Measurements from ENCODE around the gene DISP2.

Gene DISP2

GRCh38 chr15:40416056-40416455 is 58.0 kb downstream of the DISP2 start:
- no peak overlapping the region for H3K27ac Mint-ChIP-seq
- no peaks in the 10 kb centered on the region for H3K27me3 Mint-ChIP-seq
- intact Hi-C loops (cut with micrococcal nuclease) = no loop called here
- no peaks in the 10 kb centered on the region for H3K9me3 Mint-ChIP-seq
- peaks cover 80% of the 10 kb centered on the region for H3K36me3 Mint-ChIP-seq (ENCODE audit: low read depth)
- no peak overlapping the region for H3K4me3 Mint-ChIP-seq
- H3K4me1 Mint-ChIP-seq (ENCODE audit: low read depth) = peaks cover 10% of the 10 kb centered on the region

DNA sequence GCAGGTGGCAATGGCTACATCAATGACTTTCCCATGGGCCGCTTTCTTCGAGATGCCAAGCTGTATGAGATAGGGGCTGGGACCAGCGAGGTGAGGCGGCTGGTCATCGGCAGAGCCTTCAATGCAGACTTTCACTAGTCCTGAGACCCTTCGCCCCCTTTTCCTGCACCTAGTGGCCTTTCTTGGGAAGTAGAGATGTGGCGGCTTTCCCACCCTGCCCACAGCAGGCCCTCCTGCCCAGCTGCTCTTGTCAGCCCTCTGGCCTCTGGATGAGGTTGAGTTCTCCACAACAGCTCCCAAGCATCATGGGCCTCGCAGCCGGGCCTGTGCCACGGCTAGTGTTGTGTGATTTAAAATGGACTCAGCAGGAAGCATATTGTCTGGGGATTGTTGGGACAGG is 60.1 kb downstream of the DISP2 start:
- Mint-ChIP-seq H3K27me3 (peaks cover 6% of the 10 kb centered on the region), H3K27ac (no peak overlapping the region), H3K4me3 (no peak overlapping the region), H3K36me3 (ENCODE audit: low read depth) (peaks cover 59% of the 10 kb centered on the region), H3K4me1 (ENCODE audit: low read depth) (peaks cover 14% of the 10 kb centered on the region), H3K9me3 (no peaks in the 10 kb centered on the region)
- intact Hi-C loops (cut with micrococcal nuclease) = no loop called here

- peaks cover 6% of the 10 kb centered on the region for H3K27me3 Mint-ChIP-seq
- no peaks in the 10 kb centered on the region for H3K9me3 Mint-ChIP-seq
- peaks cover 38% of the 10 kb centered on the region for H3K36me3 Mint-ChIP-seq (ENCODE audit: low read depth)
- intact Hi-C loops (cut with micrococcal nuclease) = loop anchor here (5.0 to 10.0 kb wide), 2 partner anchors 135 to 203 kb away; partner anchors contain the start of gene ANKRD63
- no peak overlapping the region for H3K4me3 Mint-ChIP-seq
- H3K4me1 Mint-ChIP-seq (ENCODE audit: low read depth) = peaks cover 25% of the 10 kb centered on the region
- no peak overlapping the region for H3K27ac Mint-ChIP-seq
These were observed 62.2 kb downstream of the DISP2 start for GRCh38 chr15:40420071-40420713.

DNA sequence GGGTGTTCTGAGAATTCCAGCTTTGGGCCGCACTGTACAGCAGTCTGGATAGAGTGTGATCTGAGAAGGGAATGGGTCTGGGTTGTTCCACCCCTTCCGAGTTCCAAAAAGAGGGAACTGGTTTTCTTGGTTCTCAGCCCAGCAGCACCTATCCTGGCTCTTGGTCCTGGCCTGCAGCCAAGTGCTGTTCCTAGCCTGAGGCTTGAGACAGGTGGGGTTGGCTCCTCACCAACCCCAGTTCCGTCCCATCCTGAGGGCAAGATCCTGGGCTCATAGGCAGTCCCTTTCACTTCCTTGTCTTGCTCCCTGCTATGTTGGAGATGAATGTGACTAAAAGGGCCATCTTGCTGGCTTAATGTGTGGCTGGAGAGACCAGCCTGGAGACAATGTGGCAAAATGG is 62.8 kb downstream of the DISP2 start:
- H3K27ac Mint-ChIP-seq = no peak overlapping the region
- H3K36me3 Mint-ChIP-seq (ENCODE audit: low read depth) = peaks cover 32% of the 10 kb centered on the region
- intact Hi-C loops (cut with micrococcal nuclease) = loop anchor here (5.0 to 10.0 kb wide), 2 partner anchors 136 to 203 kb away; partner anchors contain the start of gene ANKRD63
- peaks cover 6% of the 10 kb centered on the region for H3K27me3 Mint-ChIP-seq
- H3K4me1 Mint-ChIP-seq (ENCODE audit: low read depth) = peaks cover 25% of the 10 kb centered on the region
- H3K4me3 Mint-ChIP-seq = no peak overlapping the region
- H3K9me3 Mint-ChIP-seq = no peaks in the 10 kb centered on the region

DNA sequence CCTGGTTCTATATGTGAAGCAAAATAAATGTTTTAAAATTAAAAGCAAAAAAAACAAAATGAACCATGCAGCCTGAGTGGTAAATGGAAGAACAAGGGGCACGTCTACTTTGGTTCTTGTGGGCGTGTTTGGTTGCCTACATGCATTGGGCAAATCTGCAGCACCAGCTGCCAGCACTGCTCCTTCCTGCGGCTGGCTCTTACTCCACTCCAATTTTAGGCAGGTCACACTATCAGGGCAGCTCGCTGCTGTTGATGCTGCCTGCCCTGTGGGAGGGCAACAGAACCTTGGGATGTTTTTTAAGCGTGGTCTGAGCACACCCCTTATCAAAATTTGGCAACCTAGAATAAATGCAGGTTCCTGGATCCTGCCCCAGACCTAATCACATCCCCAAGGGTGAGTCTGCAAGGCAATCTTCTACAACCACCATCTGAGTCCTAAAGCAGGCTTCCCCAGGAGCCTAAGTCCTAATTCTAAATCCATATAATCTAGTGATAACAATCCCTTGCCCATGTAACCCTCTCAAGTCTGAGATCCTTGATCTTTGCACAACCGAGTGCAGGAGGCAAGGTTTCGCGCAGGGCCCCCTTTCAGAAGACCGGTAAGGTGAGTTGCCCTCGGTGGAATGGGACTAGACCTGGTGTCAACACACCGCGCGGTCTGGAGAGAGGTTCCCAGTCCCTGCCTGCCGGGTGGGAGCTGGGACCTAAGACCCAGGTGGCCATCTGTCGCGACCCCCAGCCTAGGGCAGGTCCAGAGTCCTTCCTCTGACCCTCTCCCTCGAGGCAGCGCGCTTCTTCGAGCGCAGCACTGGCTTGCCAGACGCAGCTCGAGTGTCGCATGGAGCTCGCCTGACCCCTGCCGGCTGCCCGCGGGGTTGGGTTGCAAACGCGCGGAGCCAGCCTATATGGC is 63.5 kb downstream of the DISP2 start:
- no peak overlapping the region for H3K27ac Mint-ChIP-seq
- H3K27me3 Mint-ChIP-seq = peaks cover 6% of the 10 kb centered on the region
- intact Hi-C loops (cut with micrococcal nuclease) = loop anchor here (1.0 to 10.0 kb wide), 4 partner anchors 53 to 204 kb away; partner anchors contain the start of gene ANKRD63

GRCh38 chr15:40424483-40425115 is 66.6 kb downstream of the DISP2 start:
- intact Hi-C loops (cut with micrococcal nuclease) = loop anchor here (5.0 to 10.0 kb wide), 2 partner anchors 140 to 207 kb away; partner anchors contain the start of gene ANKRD63
- Mint-ChIP-seq H3K27ac (peak overlapping the region; percentile 45), H3K27me3 (peaks cover 8% of the 10 kb centered on the region), H3K4me3 (no peak overlapping the region), H3K9me3 (no peaks in the 10 kb centered on the region), H3K4me1 (ENCODE audit: low read depth) (peaks cover 25% of the 10 kb centered on the region), H3K36me3 (ENCODE audit: low read depth) (peaks cover under 1% of the 10 kb centered on the region)

More for the DNA sequence above, 63.5 kb downstream of the DISP2 start:
- Mint-ChIP-seq H3K4me3 (peak overlapping the region; percentile 32), H3K4me1 (ENCODE audit: low read depth) (peaks cover 25% of the 10 kb centered on the region), H3K9me3 (no peaks in the 10 kb centered on the region), H3K36me3 (ENCODE audit: low read depth) (peaks cover 25% of the 10 kb centered on the region)

GRCh38 chr15:40425681-40426080 is 67.7 kb downstream of the DISP2 start:
- Mint-ChIP-seq H3K27me3 (peaks cover 15% of the 10 kb centered on the region), H3K36me3 (ENCODE audit: low read depth) (no peaks in the 10 kb centered on the region), H3K9me3 (no peaks in the 10 kb centered on the region), H3K27ac (no peak overlapping the region), H3K4me3 (no peak overlapping the region), H3K4me1 (ENCODE audit: low read depth) (peaks cover 19% of the 10 kb centered on the region)
- intact Hi-C loops (cut with micrococcal nuclease) = loop anchor here (10.0 kb wide), 1 partner anchor 141 kb away; the partner anchor contains the start of gene ANKRD63

- Mint-ChIP-seq H3K27me3 (peaks cover 9% of the 10 kb centered on the region), H3K4me3 (no peak overlapping the region), H3K36me3 (ENCODE audit: low read depth) (no peaks in the 10 kb centered on the region), H3K27ac (no peak overlapping the region), H3K4me1 (ENCODE audit: low read depth) (peaks cover 11% of the 10 kb centered on the region), H3K9me3 (no peaks in the 10 kb centered on the region)
- intact Hi-C loops (cut with micrococcal nuclease) = loop anchor here (10.0 kb wide), 1 partner anchor 142 kb away; the partner anchor contains the start of gene ANKRD63
These were observed 69.2 kb downstream of the DISP2 start for GRCh38 chr15:40427188-40427587.

DNA sequence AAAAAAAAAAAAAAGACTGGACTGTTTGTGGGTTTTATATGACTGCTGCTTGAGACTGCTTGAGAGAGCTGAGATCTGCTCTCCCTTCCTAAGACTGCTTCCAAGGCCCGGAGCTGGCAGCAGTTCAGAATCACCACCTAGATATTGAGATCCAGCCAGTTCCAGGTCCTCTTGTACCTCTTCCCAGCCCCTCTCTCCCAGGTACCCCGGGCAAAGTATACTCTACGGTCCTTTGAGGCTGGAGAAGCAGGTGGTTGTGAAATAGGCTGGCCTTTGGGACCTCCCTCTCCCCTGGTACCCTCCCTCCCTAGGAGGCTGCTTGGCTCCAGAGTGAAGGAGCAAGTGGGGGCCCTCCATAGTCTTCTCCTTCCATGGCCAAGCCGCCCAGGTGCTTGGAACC is 70.2 kb downstream of the DISP2 start:
- no peak overlapping the region for H3K4me3 Mint-ChIP-seq
- H3K4me1 Mint-ChIP-seq (ENCODE audit: low read depth) = peaks cover 11% of the 10 kb centered on the region
- no peaks in the 10 kb centered on the region for H3K9me3 Mint-ChIP-seq
- no peak overlapping the region for H3K27ac Mint-ChIP-seq
- intact Hi-C loops (cut with micrococcal nuclease) = loop anchor here (10.0 kb wide), 1 partner anchor 143 kb away; the partner anchor contains the start of gene ANKRD63
- H3K36me3 Mint-ChIP-seq (ENCODE audit: low read depth) = no peaks in the 10 kb centered on the region
- peaks cover 9% of the 10 kb centered on the region for H3K27me3 Mint-ChIP-seq

Data from dendritic cell treated with granulocyte-macrophage colony-stimulating factor and Interleukin-4, amounts not matched to agents 40 ng/mL and 50 ng/mL, for 4 days (primary cell).